IMR-90 (cell line): Measurements from ENCODE around the gene GPX4. TPM values are rescaled to one million over a fixed set of nuclear protein-coding genes. Genes with fewer than 3 reads are reported as not detected.

Experiments used
- ATAC-seq: fragments of 200-7000 bp; cut with Tn5 transposase; 2 replicates; pipeline ENCODE4 v1.9.1; 2020; ENCODE audit warnings: low read depth, mild to moderate bottlenecking, moderate library complexity
- BruUV-seq: library from RNA; stranded (reverse); fragments of 400-500 nt; replicated peaks from 2 replicates; lab custom pipeline; 2021; lab: Mats Ljungman, UMichigan
- CTCF ChIA-PET: fragments of 300-600 bp; formaldehyde crosslinking; extraction: SDS; loops from one replicate; lab custom pipeline; 2021; ENCODE audit warnings: antibody characterized with exemption; lab: Yijun Ruan, JAX
- POLR2A ChIA-PET: fragments of 300-600 bp; sonication (Branson Sonifier 250); formaldehyde crosslinking; loops from one replicate; lab custom pipeline; 2022; ENCODE audit warnings: antibody characterized with exemption; ENCODE audit not compliant: unreplicated experiment; lab: Charles Lee
- DNase-seq: peaks from one replicate; pipeline ENCODE4 v3.0.0; 2013
- H2AFZ ChIP-seq: replicated peaks from 2 replicates; pipeline ENCODE3; 2013; ENCODE audit warnings: low read length, mild to moderate bottlenecking; ENCODE audit not compliant: poor library complexity
- H2AK5ac ChIP-seq: 2 replicates; pipeline ENCODE4 v1.6.1; 2013; ENCODE audit warnings: low read depth, low read length, inconsistent platforms
- H2AK9ac ChIP-seq: replicated peaks from 2 replicates; pipeline ENCODE3; 2013; ENCODE audit warnings: mild to moderate bottlenecking, low read depth, low read length, moderate library complexity; ENCODE audit not compliant: poor library complexity
- H2BK120ac ChIP-seq: 2 replicates; pipeline ENCODE4 v1.6.1; 2013; ENCODE audit warnings: low read depth, low read length, inconsistent platforms
- H2BK15ac ChIP-seq: 3 replicates; pipeline ENCODE4 v1.6.1; 2013; ENCODE audit warnings: low read depth, low read length, inconsistent platforms
- H2BK20ac ChIP-seq: 2 replicates; pipeline ENCODE4 v1.6.1; 2013; ENCODE audit warnings: low read depth, mild to moderate bottlenecking, inconsistent platforms, low read length, moderate library complexity
- H2BK5ac ChIP-seq: 2 replicates; pipeline ENCODE4 v1.6.1; 2013; ENCODE audit warnings: mild to moderate bottlenecking, low read depth, low read length, inconsistent platforms; ENCODE audit not compliant: poor library complexity, severe bottlenecking
- H3K14ac ChIP-seq: replicated peaks from 2 replicates; pipeline ENCODE4 v1.6.1; 2013; ENCODE audit warnings: low read depth, low read length, inconsistent platforms
- H3K18ac ChIP-seq: 2 replicates; pipeline ENCODE4 v1.6.1; 2013; ENCODE audit warnings: low read depth, low read length, control low read depth
- H3K23ac ChIP-seq: 2 replicates; pipeline ENCODE4 v1.6.1; 2013; ENCODE audit warnings: low read depth, low read length, inconsistent platforms
- H3K27ac ChIP-seq: 2 replicates; pipeline ENCODE4 v1.5.1; 2013; ENCODE audit warnings: mild to moderate bottlenecking, control low read depth, low read length; ENCODE audit not compliant: insufficient read depth
- H3K27me3 ChIP-seq: 2 replicates; pipeline ENCODE4 v1.6.1; 2013; ENCODE audit warnings: low read length; ENCODE audit not compliant: control insufficient read depth, insufficient read depth
- H3K36me3 ChIP-seq: 2 replicates; pipeline ENCODE4 v1.6.1; 2013; ENCODE audit warnings: low read length, mixed read lengths; ENCODE audit not compliant: control insufficient read depth, insufficient read depth
- H3K4ac ChIP-seq: 2 replicates; pipeline ENCODE4 v1.6.1; 2013; ENCODE audit warnings: low read depth, low read length, inconsistent platforms
- H3K4me1 ChIP-seq: 2 replicates; pipeline ENCODE4 v1.6.1; 2013; ENCODE audit warnings: low read length, mixed read lengths; ENCODE audit not compliant: control insufficient read depth, insufficient read depth
- H3K4me2 ChIP-seq: 2 replicates; pipeline ENCODE4 v1.6.1; 2013; ENCODE audit warnings: low read depth, mild to moderate bottlenecking, control low read depth, low read length, moderate library complexity
- H3K4me3 ChIP-seq: 2 replicates; pipeline ENCODE4 v1.5.1; 2013; ENCODE audit warnings: low read depth, mild to moderate bottlenecking, control low read depth, low read length, moderate library complexity; ENCODE audit not compliant: insufficient read depth
- H3K56ac ChIP-seq: 2 replicates; pipeline ENCODE4 v1.6.1; 2013; ENCODE audit warnings: low read length, inconsistent platforms; ENCODE audit not compliant: insufficient read depth; ENCODE audit errors: extremely low read depth
- H3K79me1 ChIP-seq, 2 experiments: 2 replicates each; pipeline ENCODE4 v1.6.1; 2013; ENCODE audit warnings: low read length in 2 of 2, inconsistent platforms in 1 of 2, low read depth in 1 of 2
- H3K9ac ChIP-seq: 2 replicates; pipeline ENCODE4 v1.6.1; 2013; ENCODE audit warnings: low read depth, low read length, control low read depth
- H3K9me1 ChIP-seq: 2 replicates; pipeline ENCODE4 v1.6.1; 2013; ENCODE audit warnings: low read length, inconsistent platforms; ENCODE audit not compliant: insufficient read depth
- H3K9me3 ChIP-seq: 2 replicates; pipeline ENCODE4 v1.6.1; 2013; ENCODE audit warnings: low read length; ENCODE audit not compliant: control insufficient read depth, insufficient read depth
- H4K20me1 ChIP-seq: 2 replicates; pipeline ENCODE4 v1.6.1; 2013; ENCODE audit warnings: low read length, inconsistent platforms; ENCODE audit not compliant: insufficient read depth
- H4K5ac ChIP-seq: 2 replicates; pipeline ENCODE4 v1.6.1; 2013; ENCODE audit warnings: mild to moderate bottlenecking, low read depth, low read length, control low read depth
- H4K8ac ChIP-seq, 2 experiments: 2 replicates each; pipeline ENCODE4 v1.6.1; 2013; ENCODE audit warnings: low read depth in 2 of 2, low read length in 2 of 2, control low read depth in 1 of 2, inconsistent platforms in 1 of 2
- H4K91ac ChIP-seq: 2 replicates; pipeline ENCODE4 v1.6.1; 2013; ENCODE audit warnings: low read depth, low read length, inconsistent platforms; ENCODE audit not compliant: insufficient read depth
- CEBPB ChIP-seq: IDR thresholded peaks from 2 replicates; pipeline ENCODE4 v1.6.1; 2012; ENCODE audit warnings: low read depth, low read length, improper control_type of control experiment
- MAFK ChIP-seq: IDR thresholded peaks from 2 replicates; pipeline ENCODE4 v1.6.1; 2012; ENCODE audit warnings: low read depth, low read length, improper control_type of control experiment
- NFE2L2 ChIP-seq: fragments of 150-350 bp; IDR thresholded peaks from 2 replicates; pipeline ENCODE4 v1.6.1; 2016; ENCODE audit warnings: low read depth, mild to moderate bottlenecking, low read length
- RAD21 ChIP-seq: IDR thresholded peaks from 2 replicates; pipeline ENCODE4 v1.6.1; 2012; ENCODE audit warnings: low read length, improper control_type of control experiment
- RFX5 ChIP-seq: IDR thresholded peaks from 2 replicates; pipeline ENCODE4 v1.8.0; 2012; ENCODE audit warnings: low read depth, mild to moderate bottlenecking, low read length, moderate library complexity
- SMC3 ChIP-seq: fragments of 150-350 bp; IDR thresholded peaks from 2 replicates; pipeline ENCODE4 v1.6.1; 2016; ENCODE audit warnings: low read depth, mild to moderate bottlenecking, antibody characterized with exemption, low read length, moderate library complexity
- WGBS, 2 experiments: methylation state at CpG; one replicate each; pipeline versions ENCODE4 v1.1.5 to v1.1.7; 2013; ENCODE audit warnings: missing lambda C conversion rate in 2 of 2; ENCODE audit not compliant: insufficient read length in 1 of 2; ENCODE audit errors: extremely low coverage in 2 of 2; 5-methylcytosine and 5-hydroxymethylcytosine counted together
- dilution Hi-C: fragments of 300-500 bp; cut with HindIII; formaldehyde crosslinking; loops from one replicate; pipeline ENCODE4 v1.14.3; 2018; ENCODE audit warnings: low sequenced_read_pairs; ENCODE audit not compliant: unreplicated experiment
- in situ Hi-C: fragments of 300-500 bp; cut with MboI; formaldehyde crosslinking; loops from 3 replicates; pipeline ENCODE4 v1.14.3; 2019; ENCODE audit warnings: low sequenced_read_pairs, inconsistent platforms, mixed read lengths
- intact Hi-C: fragments of 100-400 bp; cut with micrococcal nuclease; formaldehyde crosslinking; loops from 2 replicates; pipeline ENCODE4 v1.10.0; 2022
- polyA plus RNA-seq, 3 experiments: library from polyadenylated mRNA; depleted of rRNA; stranded (reverse); fragments of >200 nt; gene quantifications; 2 replicates each; pipeline ENCODE4 v1.2.3, GENCODE V29; 2012; ENCODE audit warnings: low replicate concordance in 1 of 3
- total RNA-seq: library from RNA; depleted of rRNA; stranded (reverse); fragments of >200 nt; gene quantifications from 2 replicates; pipeline ENCODE4 v1.2.3, GENCODE V29; 2012
- TF ChIP-seq, protein P1 (sequence below): fragments of 150-350 bp; IDR thresholded peaks from 2 replicates; pipeline ENCODE4 v1.6.1; 2017; ENCODE audit warnings: mild to moderate bottlenecking, antibody characterized with exemption, low read length, low read depth

GPX4 gene
- total and polyA plus RNA-seq, 2 of the 4 experiments (the other 2 are of a cell fraction): 357 to 1,083 TPM

DNA sequence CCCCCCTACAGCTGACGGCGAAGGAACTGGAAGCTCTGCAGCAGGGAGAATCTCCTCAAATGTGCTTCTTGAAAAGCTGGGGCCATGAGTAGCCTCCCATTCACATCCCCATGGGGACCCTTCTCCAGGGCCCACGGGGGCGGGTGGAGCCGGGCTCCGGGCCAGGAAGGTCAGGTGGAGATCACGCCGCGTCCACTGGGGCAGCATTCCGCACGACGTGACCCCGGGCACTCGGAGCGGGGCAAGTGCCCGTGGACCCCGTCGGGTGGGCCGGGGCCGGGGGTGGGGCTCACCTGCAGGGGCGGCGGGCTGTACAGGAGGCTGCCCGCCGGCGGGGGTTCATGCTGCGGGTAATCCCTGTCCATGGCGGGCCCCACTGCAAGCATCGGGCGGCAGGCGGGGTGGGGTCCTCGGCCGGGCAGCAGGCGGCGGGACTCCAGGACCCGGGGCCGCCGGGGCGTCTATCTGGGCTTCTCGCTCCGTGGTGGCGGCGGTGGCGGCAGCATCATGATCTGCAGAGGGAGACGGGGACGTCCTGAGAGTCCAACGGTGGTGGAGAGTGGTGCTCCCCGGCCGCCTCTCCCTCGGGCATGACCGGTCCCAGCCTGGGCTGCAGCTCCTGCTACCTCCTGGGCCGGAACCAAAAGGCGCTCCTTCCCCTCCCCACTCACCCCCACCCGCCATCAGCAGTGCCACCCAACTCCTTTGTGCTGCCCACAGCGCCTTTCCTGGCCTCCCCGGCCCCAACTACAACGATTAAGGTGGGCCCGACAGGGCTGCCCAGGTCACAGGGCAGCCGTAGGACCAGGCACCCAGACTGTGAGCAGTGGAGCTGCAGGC is 50.3 kb downstream of the GPX4 start:
- H3K4me2 ChIP-seq: peak overlapping the region; percentile 33; the same call in 1 of the 2 replicates
- H3K14ac ChIP-seq: peak overlapping the region; percentile 41
- peak overlapping the region; percentile 73 to 82 for H4K8ac ChIP-seq
- H3K79me1 ChIP-seq: peaks cover 5 to 75% of the 10 kb centered on the region in 2 experiments
- no peaks in the 10 kb centered on the region for H3K27me3 ChIP-seq
- DNase-seq: no peak
- H3K18ac ChIP-seq: peak overlapping the region; percentile 31; the same call in 1 of the 2 replicates
- peak overlapping the region; percentile 74 for H2AFZ ChIP-seq
- no peak for TF ChIP-seq CEBPB
- TF ChIP-seq, protein P1, sequence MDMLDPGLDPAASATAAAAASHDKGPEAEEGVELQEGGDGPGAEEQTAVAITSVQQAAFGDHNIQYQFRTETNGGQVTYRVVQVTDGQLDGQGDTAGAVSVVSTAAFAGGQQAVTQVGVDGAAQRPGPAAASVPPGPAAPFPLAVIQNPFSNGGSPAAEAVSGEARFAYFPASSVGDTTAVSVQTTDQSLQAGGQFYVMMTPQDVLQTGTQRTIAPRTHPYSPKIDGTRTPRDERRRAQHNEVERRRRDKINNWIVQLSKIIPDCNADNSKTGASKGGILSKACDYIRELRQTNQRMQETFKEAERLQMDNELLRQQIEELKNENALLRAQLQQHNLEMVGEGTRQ: no peak
- no peak for TF ChIP-seq SMC3
- TF ChIP-seq RFX5: no peak
- no peak for TF ChIP-seq MAFK
- no peak for TF ChIP-seq RAD21
- TF ChIP-seq NFE2L2: no peak
- H3K56ac ChIP-seq: no peak overlapping the region; the same call in 1 of the 2 replicates
- peak overlapping the region; percentile 76 for H4K91ac ChIP-seq
- peak overlapping the region; percentile 86 for H2BK120ac ChIP-seq
- WGBS, 2 experiments: 99% methylated on average over 36 of the region's 58 CpGs; no CpG with 5 or more reads in 1 of the 2 experiments
- peak overlapping the region; percentile 74 for H2BK20ac ChIP-seq
- no peaks in the 10 kb centered on the region for H3K9me3 ChIP-seq
- H2BK15ac ChIP-seq: peak overlapping the region; percentile 31; the same call in 1 of the 3 replicates
- dilution Hi-C loops (no loop called here), in situ Hi-C loops (no loop called here), intact Hi-C loops (no loop called here)
- H4K20me1 ChIP-seq: peaks cover 39% of the 10 kb centered on the region
- peak overlapping the region; percentile 99 for H2AK9ac ChIP-seq
- H3K4me3 ChIP-seq: no peak overlapping the region
- peak overlapping the region; percentile 60 for H3K9ac ChIP-seq
- peaks cover 47% of the 10 kb centered on the region for H3K36me3 ChIP-seq
- no TSS peak for BruUV-seq
- peak overlapping the region; percentile 96 for H3K27ac ChIP-seq
- peak overlapping the region; percentile 70 for H2AK5ac ChIP-seq
- CTCF ChIA-PET: interaction anchor here (1.0 kb wide), 1 partner anchor 41 kb away, joined by 3 read pairs; no protein-coding TSS in a partner anchor
- H3K4me1 ChIP-seq: peaks cover 18% of the 10 kb centered on the region
- POLR2A ChIA-PET: no interaction called here
- peak overlapping the region; percentile 53 for H4K5ac ChIP-seq
- 0 out of 2 replicates have a peak overlapping the region, but pooled peaks have one; percentile 75 for H3K23ac ChIP-seq
- no peaks in the 10 kb centered on the region; the same call in 1 of the 2 replicates for H3K9me1 ChIP-seq
- no peak for ATAC-seq
- H2BK5ac ChIP-seq: peak overlapping the region; percentile 76
- H3K4ac ChIP-seq: peak overlapping the region; percentile 95
